Urinary bladder (tissue), 4 donors: ENCODE data around the gene ALS2CL. TPM values are rescaled to one million over a fixed set of nuclear protein-coding genes. Genes with fewer than 3 reads are reported as not detected.

Experiments used
- DNase-seq: peaks from one replicate; pipeline ENCODE4 v3.0.0-alpha.2; 2015; ENCODE audit errors: extremely low spot score
- H3K27ac ChIP-seq: one replicate; pipeline ENCODE4 v1.5.1; 2013; ENCODE audit warnings: low read depth, mild to moderate bottlenecking, moderate library complexity
- H3K36me3 ChIP-seq: one replicate; pipeline ENCODE4 v1.6.1; 2013; ENCODE audit warnings: mild to moderate bottlenecking, moderate library complexity; ENCODE audit not compliant: insufficient read depth
- H3K4me1 ChIP-seq: one replicate; pipeline ENCODE4 v1.6.1; 2013; ENCODE audit warnings: mild to moderate bottlenecking, moderate library complexity; ENCODE audit not compliant: insufficient read depth
- H3K4me3 ChIP-seq: one replicate; pipeline ENCODE4 v1.5.1; 2013; ENCODE audit warnings: low read depth, low read length
- WGBS: extraction: QIAGEN DNeasy Blood & Tissue Kit; methylation state at CpG from one replicate; pipeline ENCODE4 v1.1.7; 2013; 5-methylcytosine and 5-hydroxymethylcytosine counted together
- polyA plus RNA-seq: library from polyadenylated mRNA; stranded (reverse); fragments of 200-250 nt; gene quantifications from one replicate; pipeline ENCODE4 v1.2.3, GENCODE V29; 2013
- total RNA-seq: library from RNA; depleted of rRNA; stranded (reverse); fragments of >200 nt; gene quantifications from one replicate; pipeline ENCODE4 v1.2.3, GENCODE V29; 2014
- donor health status: healthy with polysubstance abuse.
- donor health status: healthy.

The ALS2CL gene
- total and polyA plus RNA-seq, 2 donors, result 10.4 to 10.6 TPM

- H3K36me3 ChIP-seq, result no peaks in the 10 kb centered on the region
- H3K4me3 ChIP-seq, result no peak overlapping the region
- no peak for DNase-seq
- H3K27ac ChIP-seq, result no peak overlapping the region
- H3K4me1 ChIP-seq, result no peaks in the 10 kb centered on the region
- WGBS, result 61% methylated on average over 6 of the region's 6 CpGs
Observed at GRCh38 chr3:46646700-46647099, 46.8 kb downstream of the ALS2CL start.

GRCh38 chr3:46643701-46644100 lies 49.8 kb downstream of the ALS2CL start:
- H3K4me1 ChIP-seq, result no peaks in the 10 kb centered on the region
- H3K4me3 ChIP-seq, result no peak overlapping the region
- peaks cover 1% of the 10 kb centered on the region for H3K36me3 ChIP-seq
- no peak for DNase-seq
- WGBS, result 80% methylated on average over 1 of the region's 1 CpG
- H3K27ac ChIP-seq, result no peak overlapping the region

- 86% methylated on average over 6 of the region's 6 CpGs for WGBS
Observed at GRCh38 chr3:46642971-46643370, 50.5 kb downstream of the ALS2CL start.

GRCh38 chr3:46640927-46641326 lies 52.6 kb downstream of the ALS2CL start:
- no peak for DNase-seq
- H3K27ac ChIP-seq, result no peak overlapping the region
- H3K36me3 ChIP-seq, result peaks cover 1% of the 10 kb centered on the region
- 71% methylated on average over 3 of the region's 3 CpGs for WGBS
- no peaks in the 10 kb centered on the region for H3K4me1 ChIP-seq
- no peak overlapping the region for H3K4me3 ChIP-seq

More at GRCh38 chr3:46642971-46643370, 50.5 kb downstream of the ALS2CL start:
- no peak for DNase-seq
- no peak overlapping the region for H3K27ac ChIP-seq
- no peak overlapping the region for H3K4me3 ChIP-seq
- H3K36me3 ChIP-seq, result peaks cover 1% of the 10 kb centered on the region
- H3K4me1 ChIP-seq, result no peaks in the 10 kb centered on the region

GRCh38 chr3:46639221-46639620 lies 54.3 kb downstream of the ALS2CL start:
- no peak overlapping the region for H3K27ac ChIP-seq
- H3K4me3 ChIP-seq, result no peak overlapping the region
- DNase-seq, result no peak
- H3K36me3 ChIP-seq, result peaks cover 1% of the 10 kb centered on the region
- H3K4me1 ChIP-seq, result no peaks in the 10 kb centered on the region

DNA sequence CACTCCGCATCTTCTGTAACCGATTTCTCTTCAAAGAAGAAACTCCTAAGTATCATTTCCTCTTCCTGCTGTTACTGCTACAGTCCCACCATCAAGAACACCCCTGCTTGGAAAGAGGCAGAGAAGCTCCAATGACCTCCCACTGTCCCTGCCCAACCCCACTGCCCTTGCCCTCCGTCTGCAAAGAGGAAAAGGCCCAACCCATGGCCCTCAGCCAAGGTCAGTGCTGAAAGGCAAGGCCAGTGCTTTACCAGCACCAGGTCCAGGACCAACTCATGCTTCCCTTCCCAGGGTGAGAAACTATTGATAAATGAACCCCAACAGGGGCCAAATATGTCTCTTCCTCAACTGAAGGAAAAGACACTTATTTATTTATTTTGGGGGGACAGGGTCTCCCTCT lies 58.6 kb downstream of the ALS2CL start:
- DNase-seq, result no peak
- Histone ChIP-seq H3K4me1 (no peaks in the 10 kb centered on the region), H3K4me3 (no peak overlapping the region), H3K36me3 (no peaks in the 10 kb centered on the region), H3K27ac (no peak overlapping the region)
- 73% methylated on average over 3 of the region's 3 CpGs for WGBS

GRCh38 chr3:46632792-46633191 lies 60.7 kb downstream of the ALS2CL start:
- no peaks in the 10 kb centered on the region for H3K4me1 ChIP-seq
- no peaks in the 10 kb centered on the region for H3K36me3 ChIP-seq
- H3K4me3 ChIP-seq, result no peak overlapping the region
- 60% methylated on average over 1 of the region's 1 CpG for WGBS
- no peak overlapping the region for H3K27ac ChIP-seq
- DNase-seq, result no peak

GRCh38 chr3:46629551-46630517 lies 63.6 kb downstream of the ALS2CL start:
- Histone ChIP-seq H3K4me3 (peak overlapping the region; percentile 15), H3K36me3 (no peaks in the 10 kb centered on the region), H3K4me1 (no peaks in the 10 kb centered on the region), H3K27ac (peak overlapping the region; percentile 42)
- peak; percentile 48 for DNase-seq
- 12% methylated on average over 36 of the region's 36 CpGs for WGBS

- no peaks in the 10 kb centered on the region for H3K4me1 ChIP-seq
- H3K36me3 ChIP-seq, result no peaks in the 10 kb centered on the region
- 53% methylated on average over 10 of the region's 10 CpGs for WGBS
- H3K4me3 ChIP-seq, result no peak overlapping the region
- no peak for DNase-seq
- H3K27ac ChIP-seq, result peak overlapping the region; percentile 42
Observed at GRCh38 chr3:46628901-46629369, 64.5 kb downstream of the ALS2CL start.

- Histone ChIP-seq H3K27ac (no peak overlapping the region), H3K4me3 (no peak overlapping the region), H3K4me1 (no peaks in the 10 kb centered on the region), H3K36me3 (no peaks in the 10 kb centered on the region)
- 84% methylated on average over 1 of the region's 1 CpG for WGBS
- no peak for DNase-seq
Observed at GRCh38 chr3:46627078-46627477, 66.4 kb downstream of the ALS2CL start.

- no peak for DNase-seq
- H3K27ac ChIP-seq, result no peak overlapping the region
- no peaks in the 10 kb centered on the region for H3K4me1 ChIP-seq
- 86% methylated on average over 4 of the region's 4 CpGs for WGBS
- no peak overlapping the region for H3K4me3 ChIP-seq
- H3K36me3 ChIP-seq, result no peaks in the 10 kb centered on the region
Observed at GRCh38 chr3:46626039-46626438, 67.4 kb downstream of the ALS2CL start.

DNA sequence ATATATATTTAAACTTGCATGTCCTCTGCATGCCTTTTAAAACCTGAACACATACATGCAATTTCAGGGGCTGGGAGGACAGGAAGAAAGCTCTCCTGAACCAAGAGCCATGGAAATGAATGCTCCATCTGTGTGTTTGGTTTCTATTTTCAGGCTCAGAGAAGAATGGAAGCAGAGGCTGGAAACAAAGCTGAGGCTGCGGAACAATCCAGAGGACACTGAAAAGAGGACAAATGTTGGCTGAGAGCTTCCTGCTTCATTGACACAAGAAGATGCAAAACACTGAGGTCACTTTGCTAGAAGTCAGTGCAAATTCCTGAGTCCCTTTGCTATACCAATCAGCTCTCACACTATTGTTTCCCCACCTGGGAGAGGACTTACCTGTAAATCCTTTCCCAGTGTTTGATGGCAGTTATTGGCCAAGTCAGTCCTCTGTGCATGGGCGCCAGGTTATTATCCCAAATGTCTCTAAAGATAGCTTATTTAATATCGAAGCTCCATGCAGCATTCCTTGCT lies 68.4 kb downstream of the ALS2CL start:
- H3K36me3 ChIP-seq, result no peaks in the 10 kb centered on the region
- H3K4me3 ChIP-seq, result no peak overlapping the region
- no peak for DNase-seq
- no peak overlapping the region for H3K27ac ChIP-seq
- 78% methylated on average over 3 of the region's 3 CpGs for WGBS
- no peaks in the 10 kb centered on the region for H3K4me1 ChIP-seq

GRCh38 chr3:46624533-46624932 lies 68.9 kb downstream of the ALS2CL start:
- H3K36me3 ChIP-seq, result no peaks in the 10 kb centered on the region
- no peak overlapping the region for H3K4me3 ChIP-seq
- 56% methylated on average over 2 of the region's 2 CpGs for WGBS
- DNase-seq, result no peak
- no peaks in the 10 kb centered on the region for H3K4me1 ChIP-seq
- no peak overlapping the region for H3K27ac ChIP-seq
